PC-3 (cell line): Measurements from ENCODE around the gene SCN9A. TPM values are rescaled to one million over a fixed set of nuclear protein-coding genes. Genes with fewer than 3 reads are reported as not detected.

Experiments
- ATAC-seq: fragments of 200-7000 bp; cut with Tn5 transposase; 2 replicates; pipeline ENCODE4 v1.9.1; 2020; ENCODE audit warnings: mild to moderate bottlenecking, moderate library complexity
- BruUV-seq: library from RNA; stranded (reverse); fragments of 400-500 nt; replicated peaks from 2 replicates; lab custom pipeline; 2021; lab: Mats Ljungman, UMichigan
- CTCF ChIA-PET: fragments of 300-600 bp; sonication (Branson Sonifier 250); formaldehyde crosslinking; loops from one replicate; lab custom pipeline; 2022; ENCODE audit warnings: antibody characterized with exemption; lab: Charles Lee
- POLR2A ChIA-PET: fragments of 300-600 bp; sonication (Branson Sonifier 250); formaldehyde crosslinking; loops from one replicate; lab custom pipeline; 2022; ENCODE audit warnings: antibody characterized with exemption; ENCODE audit not compliant: unreplicated experiment; lab: Charles Lee
- DNase-seq: peaks from one replicate; pipeline ENCODE4 v3.0.0-alpha.2; 2015
- H2AFZ ChIP-seq: fragments of 300-600 bp; sonication (generic); 2 replicates; pipeline ENCODE4 v1.6.0; 2016; ENCODE audit warnings: antibody characterized with exemption, low read length
- H3F3A ChIP-seq: fragments of 300-600 bp; sonication (generic); one replicate; pipeline ENCODE4 v1.6.0; 2017; ENCODE audit warnings: antibody characterized with exemption, low read length, control low read depth, mild to moderate bottlenecking; ENCODE audit not compliant: unreplicated experiment
- H3K27ac ChIP-seq: fragments of 300-600 bp; sonication (generic); 2 replicates; pipeline ENCODE4 v1.5.1; 2016; ENCODE audit warnings: mild to moderate bottlenecking, low read length
- H3K27me3 ChIP-seq: fragments of 300-600 bp; sonication (generic); 2 replicates; pipeline ENCODE4 v1.6.1; 2016; ENCODE audit warnings: low read length, mixed read lengths
- H3K36me3 ChIP-seq: fragments of 300-600 bp; sonication (generic); 2 replicates; pipeline ENCODE4 v1.6.1; 2016; ENCODE audit warnings: low read depth, mixed run types, low read length, mixed read lengths
- H3K4me1 ChIP-seq: fragments of 300-600 bp; sonication (generic); 2 replicates; pipeline ENCODE4 v1.5.1; 2016; ENCODE audit warnings: low read length; ENCODE audit not compliant: insufficient read depth
- H3K4me2 ChIP-seq: fragments of 300-600 bp; sonication (generic); 2 replicates; pipeline ENCODE4 v1.6.0; 2016; ENCODE audit warnings: low read length
- H3K4me3 ChIP-seq: fragments of 300-600 bp; sonication (generic); 2 replicates; pipeline ENCODE4 v1.5.1; 2016; ENCODE audit warnings: mild to moderate bottlenecking, low read length, mixed read lengths
- H3K79me2 ChIP-seq: fragments of 300-600 bp; sonication (generic); 2 replicates; pipeline ENCODE4 v1.6.1; 2017; ENCODE audit warnings: low read length, mixed read lengths
- H3K9ac ChIP-seq: fragments of 300-600 bp; sonication (generic); 2 replicates; pipeline ENCODE4 v1.6.0; 2016; ENCODE audit warnings: mild to moderate bottlenecking, low read length
- H3K9me2 ChIP-seq: fragments of 300-600 bp; sonication (generic); replicated peaks from 2 replicates; pipeline ENCODE4 v1.6.1; 2016; ENCODE audit warnings: mixed run types, low read length, mixed read lengths
- H3K9me3 ChIP-seq: fragments of 300-600 bp; sonication (generic); 2 replicates; pipeline ENCODE4 v1.6.1; 2016; ENCODE audit warnings: low read length, mixed read lengths
- H4K20me1 ChIP-seq: fragments of 300-600 bp; sonication (generic); 2 replicates; pipeline ENCODE4 v1.6.1; 2016; ENCODE audit warnings: low read length, mixed read lengths
- EZH2 ChIP-seq: fragments of 300-600 bp; sonication (generic); IDR thresholded peaks from one replicate; pipeline ENCODE4 v1.6.1; 2017; ENCODE audit warnings: antibody characterized with exemption, mild to moderate bottlenecking, low read length; ENCODE audit not compliant: unreplicated experiment
- EZH2phosphoT487 ChIP-seq: fragments of 300-600 bp; sonication (generic); IDR thresholded peaks from 2 replicates; pipeline ENCODE4 v1.6.1; 2018; ENCODE audit warnings: mild to moderate bottlenecking, antibody characterized with exemption, low read length, borderline replicate concordance
- intact Hi-C: fragments of 100-400 bp; cut with micrococcal nuclease; formaldehyde crosslinking; loops from 2 replicates; pipeline ENCODE4 v1.9.0; 2023
- total RNA-seq: library from RNA; depleted of rRNA; stranded (reverse); fragments of >200 nt; gene quantifications from 2 replicates; pipeline ENCODE4 v1.2.3, GENCODE V29; 2014; rRNA removed
- TF ChIP-seq, protein P1 (sequence below): fragments of 300-600 bp; sonication (generic); conservative IDR thresholded peaks from 2 replicates; pipeline ENCODE4 v1.5.1; 2017; ENCODE audit warnings: antibody characterized with exemption, low read depth, mild to moderate bottlenecking, low read length

SCN9A gene
- total RNA-seq, 1 experiment from 2014 or later: 7.0 TPM

DNA sequence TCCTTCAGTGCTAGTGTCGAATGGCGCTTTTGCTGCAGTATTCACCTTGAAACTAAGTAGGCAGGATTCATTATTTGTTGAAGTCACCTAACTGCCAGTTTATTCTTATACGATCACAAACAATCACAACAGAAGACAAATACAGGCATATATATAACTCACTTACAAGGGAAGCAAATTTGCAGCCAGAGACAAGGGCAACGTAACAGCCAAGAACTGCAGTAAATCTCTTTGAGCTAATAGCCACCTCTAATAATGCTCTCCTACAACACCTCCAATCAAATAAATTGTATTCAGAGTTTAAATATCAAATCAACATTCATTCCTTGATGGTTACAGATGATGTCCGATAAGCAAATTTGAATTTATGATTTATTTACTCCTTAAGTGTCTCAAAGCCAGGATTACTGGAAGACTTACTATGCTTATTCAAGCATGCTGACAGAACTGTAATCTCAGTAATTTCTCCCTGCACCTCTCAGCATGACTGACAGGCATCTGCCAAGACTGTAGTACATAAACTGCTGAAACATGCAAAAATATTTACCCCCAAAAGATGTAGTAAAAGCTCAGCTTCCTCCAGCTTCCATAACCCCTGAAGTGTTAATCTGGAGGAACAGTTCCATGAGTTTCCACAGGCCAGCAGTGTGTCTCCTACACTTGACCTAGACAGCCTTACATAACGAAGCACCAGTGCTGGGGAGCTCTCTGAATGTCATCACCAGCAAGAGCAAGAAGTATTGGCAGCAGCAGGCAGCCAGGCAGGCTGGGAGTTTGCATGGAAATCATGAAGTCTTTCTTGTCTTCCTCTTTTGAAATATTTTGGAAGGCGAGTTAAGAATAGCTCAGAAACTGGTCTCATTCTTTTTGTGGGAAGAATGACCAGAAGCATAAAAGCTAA, 227.0 kb downstream of the SCN9A start:
- Histone ChIP-seq H3K9ac (no peak overlapping the region), H3K4me3 (no peak overlapping the region), H3K27me3 (peaks cover 19% of the 10 kb centered on the region), H3K9me2 (no peaks in the 10 kb centered on the region), H2AFZ (no peak overlapping the region), H3F3A (no peaks in the 10 kb centered on the region), H3K9me3 (no peaks in the 10 kb centered on the region), H3K4me2 (no peak overlapping the region), H4K20me1 (no peaks in the 10 kb centered on the region), H3K4me1 (no peaks in the 10 kb centered on the region), H3K27ac (no peak overlapping the region), H3K36me3 (no peaks in the 10 kb centered on the region), H3K79me2 (no peaks in the 10 kb centered on the region)
- intact Hi-C loops: no loop called here
- no TSS peak for BruUV-seq
- ChIA-PET POLR2A (interaction anchor here (0.6 kb wide), 1 partner anchor 1138 kb away, joined by 3 read pairs; no protein-coding TSS in a partner anchor), CTCF (no interaction called here)
- ATAC-seq (no peak), DNase-seq (no peak)
- TF ChIP-seq, protein P1, sequence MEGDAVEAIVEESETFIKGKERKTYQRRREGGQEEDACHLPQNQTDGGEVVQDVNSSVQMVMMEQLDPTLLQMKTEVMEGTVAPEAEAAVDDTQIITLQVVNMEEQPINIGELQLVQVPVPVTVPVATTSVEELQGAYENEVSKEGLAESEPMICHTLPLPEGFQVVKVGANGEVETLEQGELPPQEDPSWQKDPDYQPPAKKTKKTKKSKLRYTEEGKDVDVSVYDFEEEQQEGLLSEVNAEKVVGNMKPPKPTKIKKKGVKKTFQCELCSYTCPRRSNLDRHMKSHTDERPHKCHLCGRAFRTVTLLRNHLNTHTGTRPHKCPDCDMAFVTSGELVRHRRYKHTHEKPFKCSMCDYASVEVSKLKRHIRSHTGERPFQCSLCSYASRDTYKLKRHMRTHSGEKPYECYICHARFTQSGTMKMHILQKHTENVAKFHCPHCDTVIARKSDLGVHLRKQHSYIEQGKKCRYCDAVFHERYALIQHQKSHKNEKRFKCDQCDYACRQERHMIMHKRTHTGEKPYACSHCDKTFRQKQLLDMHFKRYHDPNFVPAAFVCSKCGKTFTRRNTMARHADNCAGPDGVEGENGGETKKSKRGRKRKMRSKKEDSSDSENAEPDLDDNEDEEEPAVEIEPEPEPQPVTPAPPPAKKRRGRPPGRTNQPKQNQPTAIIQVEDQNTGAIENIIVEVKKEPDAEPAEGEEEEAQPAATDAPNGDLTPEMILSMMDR: no peak
- TF ChIP-seq EZH2 (no peak), EZH2phosphoT487 (no peak)

DNA sequence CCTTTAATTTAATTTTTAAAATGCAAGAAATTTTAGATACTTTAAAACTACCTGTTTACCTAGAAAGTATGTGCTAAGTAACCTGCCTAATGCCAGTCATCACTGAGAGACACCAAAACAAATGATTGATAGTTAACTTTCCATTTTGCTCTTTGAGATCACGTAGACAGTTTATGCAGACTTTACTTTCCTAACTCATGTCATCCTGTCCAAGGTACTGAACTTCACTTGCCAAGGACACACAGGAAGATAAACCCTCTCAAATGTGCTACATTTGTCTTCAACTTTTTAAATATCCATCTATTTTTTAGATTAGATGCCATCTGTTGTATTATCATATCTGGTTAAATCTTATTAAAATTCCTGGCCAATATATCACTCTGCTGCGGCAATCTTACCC, 227.9 kb downstream of the SCN9A start:
- no peaks in the 10 kb centered on the region for H3F3A ChIP-seq
- ChIA-PET POLR2A (no interaction called here), CTCF (no interaction called here)
- no peaks in the 10 kb centered on the region for H3K9me3 ChIP-seq
- H3K4me3 ChIP-seq: no peak overlapping the region
- TF ChIP-seq EZH2phosphoT487: no peak
- TF ChIP-seq, protein P1: no peak
- TF ChIP-seq EZH2: no peak
- H3K27ac ChIP-seq: no peak overlapping the region
- intact Hi-C loops: no loop called here
- no peaks in the 10 kb centered on the region for H3K79me2 ChIP-seq
- H2AFZ ChIP-seq: no peak overlapping the region
- no peaks in the 10 kb centered on the region for H4K20me1 ChIP-seq
- H3K36me3 ChIP-seq: no peaks in the 10 kb centered on the region
- H3K4me1 ChIP-seq: no peaks in the 10 kb centered on the region
- no TSS peak for BruUV-seq
- peaks cover 12% of the 10 kb centered on the region for H3K27me3 ChIP-seq
- ATAC-seq: no peak
- DNase-seq: no peak
- H3K9ac ChIP-seq: no peak overlapping the region
- H3K4me2 ChIP-seq: no peak overlapping the region
- H3K9me2 ChIP-seq: no peaks in the 10 kb centered on the region

Other genes starting within 250 kb of the SCN9A start
- 0.04 TPM in 1 of 2 replicates, not detected in the other for gene SCN1A, start 247.9 kb downstream of the SCN9A start, total RNA-seq
- not detected in 2 replicates for gene SCN7A, start 118.3 kb upstream of the SCN9A start, total RNA-seq